Renal cortex interstitium (tissue), 11 donors: ENCODE data around the gene MXD3. TPM values are rescaled to one million over a fixed set of nuclear protein-coding genes. Genes with fewer than 3 reads are reported as not detected.
"Not testable (repeated sequence)": the region's sequence is repeated elsewhere in the genome, so short reads cannot be mapped to it uniquely, and the experiment has no call there.

Experiments used
- DNase-seq, 11 donors: peaks; one replicate each; pipeline ENCODE4 v3.0.0-alpha.2; 2013; ENCODE audit warnings: low read depth in 9 of 11, low spot score in 4 of 11; ENCODE audit errors: extremely low read depth in 1 of 11
- polyA plus RNA-seq, 3 donors: library from polyadenylated mRNA; unstranded; fragments of 120-200 nt; gene quantifications; one replicate each; pipeline ENCODE4 v1.2.1, GENCODE V29; 2013; ENCODE audit not compliant: insufficient read length in 3 of 3

MXD3 gene
- polyA plus RNA-seq, 3 donors, result 15.2 to 26.5 (median 22.1) TPM

GRCh38 chr5:177294632-177295031, 17.1 kb downstream of the MXD3 start:
- no peak for DNase-seq

GRCh38 chr5:177293819-177294581, 17.7 kb downstream of the MXD3 start:
- no peak for DNase-seq

GRCh38 chr5:177291735-177292134, 20.0 kb downstream of the MXD3 start:
- DNase-seq, result no peak

GRCh38 chr5:177290816-177291596, 20.7 kb downstream of the MXD3 start:
- no peak for DNase-seq

GRCh38 chr5:177288191-177288590, 23.5 kb downstream of the MXD3 start:
- DNase-seq, result no peak

- no peak for DNase-seq
Measured at GRCh38 chr5:177276886-177277285, 34.8 kb downstream of the MXD3 start.

GRCh38 chr5:177275883-177276282, 35.8 kb downstream of the MXD3 start:
- DNase-seq, result no peak

- DNase-seq, result no peak
Measured at GRCh38 chr5:177271113-177271512, 40.6 kb downstream of the MXD3 start.

GRCh38 chr5:177270653-177271052, 41.0 kb downstream of the MXD3 start:
- no peak for DNase-seq

- no peak for DNase-seq
Measured at GRCh38 chr5:177269976-177270375, 41.7 kb downstream of the MXD3 start.

GRCh38 chr5:177269232-177269895, 42.3 kb downstream of the MXD3 start:
- no peak for DNase-seq

- no peak for DNase-seq
Measured at GRCh38 chr5:177265395-177265794, 46.3 kb downstream of the MXD3 start.

- no peak for DNase-seq
Measured at GRCh38 chr5:177264178-177264577, 47.5 kb downstream of the MXD3 start.

- no peak for DNase-seq
Measured at GRCh38 chr5:177261510-177261909, 50.2 kb downstream of the MXD3 start.

- DNase-seq, result no peak
Measured at GRCh38 chr5:177260961-177261360, 50.7 kb downstream of the MXD3 start.

- DNase-seq, result not testable (repeated sequence)
Measured at GRCh38 chr5:177258711-177259110, 53.0 kb downstream of the MXD3 start.
